DMS 273 (cell line): ENCODE data around the gene ACO1.

Source experiments
- DNase-seq: peaks from one replicate; lab custom pipeline; 2025; ENCODE audit not compliant: unreplicated experiment; lab: John Stamatoyannopoulos, UW

ACO1 gene

GRCh38 chr9:32486839-32487562 lies 102.6 kb downstream of the ACO1 start:
- DNase-seq, result no peak

- no peak for DNase-seq
Observed at GRCh38 chr9:32487981-32488380, 103.5 kb downstream of the ACO1 start.

GRCh38 chr9:32490601-32491000 lies 106.2 kb downstream of the ACO1 start:
- no peak for DNase-seq

- DNase-seq, result no peak
Observed at GRCh38 chr9:32497921-32498320, 113.5 kb downstream of the ACO1 start.

GRCh38 chr9:32500768-32501167 lies 116.3 kb downstream of the ACO1 start:
- no peak for DNase-seq

- no peak for DNase-seq
Observed at GRCh38 chr9:32501868-32502267, 117.4 kb downstream of the ACO1 start.

- peak; percentile 6 for DNase-seq
Observed at GRCh38 chr9:32502464-32502863, 118.0 kb downstream of the ACO1 start.

GRCh38 chr9:32503008-32503407 lies 118.6 kb downstream of the ACO1 start:
- DNase-seq, result no peak
